Measurements from ENCODE around the gene NRP1.
"Not testable (repeated sequence)": the region's sequence is repeated elsewhere in the genome, so short reads cannot be mapped to it uniquely, and the experiment has no call there.

Gene NRP1

GRCh38 chr10:33139181-33139646 lies 195.3 kb downstream of the NRP1 start:
- DNase-seq: no peak

GRCh38 chr10:33138686-33139085 lies 195.8 kb downstream of the NRP1 start:
- not testable (repeated sequence) for DNase-seq

GRCh38 chr10:33137356-33138005 lies 197.0 kb downstream of the NRP1 start:
- DNase-seq: no peak

GRCh38 chr10:33136781-33137180 lies 197.7 kb downstream of the NRP1 start:
- no peak for DNase-seq

- no peak for DNase-seq
Measured at GRCh38 chr10:33136271-33136670, 198.2 kb downstream of the NRP1 start.

GRCh38 chr10:33134011-33134751 lies 200.3 kb downstream of the NRP1 start:
- no peak for DNase-seq

GRCh38 chr10:33133557-33133956 lies 200.9 kb downstream of the NRP1 start:
- DNase-seq: no peak

- no peak for DNase-seq
Measured at GRCh38 chr10:33132626-33133025, 201.8 kb downstream of the NRP1 start.

- DNase-seq: no peak
Measured at GRCh38 chr10:33129996-33130386, 204.5 kb downstream of the NRP1 start.

GRCh38 chr10:33129141-33129995 lies 205.1 kb downstream of the NRP1 start:
- DNase-seq: no peak

- DNase-seq: no peak
Measured at GRCh38 chr10:33127622-33128021, 206.8 kb downstream of the NRP1 start.
